Stimulated activated CD8-positive, alpha-beta memory T cell treated with anti-CD3 and anti-CD28 coated beads, Interleukin-4, amount 100 ng/mL, for 4 hours (primary cell): ENCODE measurements around the gene CSHL1.
A peak's percentile ranks its signal among the peaks of the same experiment; 100 is the strongest.
"Not testable (repeated sequence)": the region's sequence is repeated elsewhere in the genome, so short reads cannot be mapped to it uniquely, and the experiment has no call there.

Source experiments
- DNase-seq, 2 donors: peaks; one replicate each; pipeline ENCODE4 v3.0.0-alpha.2; 2020; ENCODE audit warnings: low read depth in 2 of 2, low spot score in 1 of 2

CSHL1 gene

GRCh38 chr17:63919311-63919723 is 8.3 kb upstream of the CSHL1 start:
- DNase-seq = peak; percentile 38 to 58

GRCh38 chr17:63918789-63919305 is 7.8 kb upstream of the CSHL1 start, which contains the start of gene GH1:
Gene GH1, minus strand, starts transcription at chr17:63918839. Its CDS starts 63 bp downstream, at chr17:63918776.
- not testable (repeated sequence) for DNase-seq

- no peak for DNase-seq
Measured at GRCh38 chr17:63918305-63918704, 7.2 kb upstream of the CSHL1 start.

GRCh38 chr17:63917646-63918045 is 6.6 kb upstream of the CSHL1 start:
- no peak for DNase-seq

- not testable (repeated sequence) for DNase-seq
Measured at GRCh38 chr17:63917206-63917605, 6.1 kb upstream of the CSHL1 start.

GRCh38 chr17:63916566-63917185 is 5.6 kb upstream of the CSHL1 start:
- DNase-seq = no peak

- not testable (repeated sequence) for DNase-seq
Measured at GRCh38 chr17:63915753-63916152, 4.7 kb upstream of the CSHL1 start.

- no peak for DNase-seq
Measured at GRCh38 chr17:63914471-63914870, 3.4 kb upstream of the CSHL1 start.

GRCh38 chr17:63911657-63912100 is 621 bp upstream of the CSHL1 start:
- DNase-seq = peak; percentile 26 to 57

GRCh38 chr17:63910096-63910495 is 962 bp downstream of the CSHL1 start:
- no peak for DNase-seq

- DNase-seq = not testable (repeated sequence)
Measured at GRCh38 chr17:63909586-63909985, 1.5 kb downstream of the CSHL1 start.

GRCh38 chr17:63907161-63907778 is 3.8 kb downstream of the CSHL1 start:
- DNase-seq = not testable (repeated sequence)

- DNase-seq = not testable (repeated sequence)
Measured at GRCh38 chr17:63904796-63905195, 6.3 kb downstream of the CSHL1 start.

GRCh38 chr17:63903787-63904201 is 7.3 kb downstream of the CSHL1 start:
- DNase-seq = not testable (repeated sequence)

- not testable (repeated sequence) for DNase-seq
Measured at GRCh38 chr17:63901971-63902370, 9.1 kb downstream of the CSHL1 start.

GRCh38 chr17:63898899-63899798 is 11.9 kb downstream of the CSHL1 start:
- not testable (repeated sequence) for DNase-seq

- not testable (repeated sequence) for DNase-seq
Measured at GRCh38 chr17:63896524-63897354, 14.3 kb downstream of the CSHL1 start, which contains the start of gene CSH1. Gene CSH1, minus strand, starts transcription at chr17:63896574. Its CDS starts 63 bp downstream, at chr17:63896511.

- not testable (repeated sequence) for DNase-seq
Measured at GRCh38 chr17:63894821-63895220, 16.2 kb downstream of the CSHL1 start.

GRCh38 chr17:63894021-63894420 is 17.0 kb downstream of the CSHL1 start:
- DNase-seq = not testable (repeated sequence)

- DNase-seq = not testable (repeated sequence)
Measured at GRCh38 chr17:63892316-63893037, 18.6 kb downstream of the CSHL1 start.
